Duodenal mucosa (tissue), 2 donors: ENCODE measurements around the gene MCF2L.
"Not testable (repeated sequence)": the region's sequence is repeated elsewhere in the genome, so short reads cannot be mapped to it uniquely, and the experiment has no call there.

ENCODE experiments used
- H3K27ac ChIP-seq: one replicate; pipeline ENCODE4 v1.7.0; 2013; ENCODE audit warnings: low read depth, low read length
- H3K27me3 ChIP-seq, 2 donors: one replicate each; pipeline ENCODE4 v1.7.0; 2013; ENCODE audit warnings: low read length in 2 of 2, control low read depth in 1 of 2; ENCODE audit not compliant: insufficient read depth in 2 of 2, control insufficient read depth in 1 of 2
- H3K36me3 ChIP-seq, 2 donors: one replicate each; pipeline ENCODE4 v1.7.0; 2013; ENCODE audit warnings: low read length in 2 of 2, control low read depth in 1 of 2; ENCODE audit not compliant: insufficient read depth in 2 of 2, control insufficient read depth in 1 of 2
- H3K4me1 ChIP-seq, 2 donors: one replicate each; pipeline ENCODE4 v1.7.0; 2013; ENCODE audit warnings: low read length in 2 of 2, control low read depth in 1 of 2; ENCODE audit not compliant: insufficient read depth in 2 of 2, control insufficient read depth in 1 of 2
- H3K4me3 ChIP-seq, 2 donors: one replicate each; pipeline ENCODE4 v1.7.0; 2013; ENCODE audit warnings: low read length in 2 of 2, low read depth in 1 of 2
- H3K9ac ChIP-seq, 2 donors: one replicate each; pipeline ENCODE4 v1.7.0; 2013; ENCODE audit warnings: low read length in 2 of 2, low read depth in 1 of 2
- H3K9me3 ChIP-seq, 2 donors: one replicate each; pipeline ENCODE4 v1.7.0; 2013; ENCODE audit warnings: low read length in 2 of 2, control low read depth in 1 of 2; ENCODE audit not compliant: control insufficient read depth in 1 of 2

The MCF2L gene

DNA sequence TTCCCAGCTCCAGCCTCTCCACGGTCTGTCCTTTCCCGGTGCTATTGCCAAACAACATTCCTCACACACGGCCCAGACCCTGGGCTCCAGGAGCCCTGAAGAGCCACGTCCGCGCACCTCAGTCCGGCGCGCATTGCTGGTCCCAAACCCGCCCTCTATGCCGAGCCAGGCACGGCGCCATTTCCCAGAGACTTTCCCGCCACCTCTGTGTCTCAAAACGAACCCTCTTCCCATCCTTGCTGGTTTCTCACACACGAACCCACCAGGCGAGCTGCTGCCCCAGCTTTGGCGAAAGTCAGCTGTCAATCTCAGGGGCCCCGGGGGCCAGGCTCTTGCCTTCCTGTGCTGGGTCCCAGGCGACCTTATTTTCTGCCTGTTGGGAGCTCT, 108.5 kb downstream of the MCF2L start:
- Histone ChIP-seq H3K9me3 (no peaks in the 10 kb centered on the region), H3K9ac (no peak overlapping the region), H3K27ac (no peak overlapping the region), H3K4me3 (no peak overlapping the region), H3K27me3 (no peaks in the 10 kb centered on the region), H3K4me1 (no peaks in the 10 kb centered on the region), H3K36me3 (peaks cover 0 to 20% of the 10 kb centered on the region in 2 donors)

DNA sequence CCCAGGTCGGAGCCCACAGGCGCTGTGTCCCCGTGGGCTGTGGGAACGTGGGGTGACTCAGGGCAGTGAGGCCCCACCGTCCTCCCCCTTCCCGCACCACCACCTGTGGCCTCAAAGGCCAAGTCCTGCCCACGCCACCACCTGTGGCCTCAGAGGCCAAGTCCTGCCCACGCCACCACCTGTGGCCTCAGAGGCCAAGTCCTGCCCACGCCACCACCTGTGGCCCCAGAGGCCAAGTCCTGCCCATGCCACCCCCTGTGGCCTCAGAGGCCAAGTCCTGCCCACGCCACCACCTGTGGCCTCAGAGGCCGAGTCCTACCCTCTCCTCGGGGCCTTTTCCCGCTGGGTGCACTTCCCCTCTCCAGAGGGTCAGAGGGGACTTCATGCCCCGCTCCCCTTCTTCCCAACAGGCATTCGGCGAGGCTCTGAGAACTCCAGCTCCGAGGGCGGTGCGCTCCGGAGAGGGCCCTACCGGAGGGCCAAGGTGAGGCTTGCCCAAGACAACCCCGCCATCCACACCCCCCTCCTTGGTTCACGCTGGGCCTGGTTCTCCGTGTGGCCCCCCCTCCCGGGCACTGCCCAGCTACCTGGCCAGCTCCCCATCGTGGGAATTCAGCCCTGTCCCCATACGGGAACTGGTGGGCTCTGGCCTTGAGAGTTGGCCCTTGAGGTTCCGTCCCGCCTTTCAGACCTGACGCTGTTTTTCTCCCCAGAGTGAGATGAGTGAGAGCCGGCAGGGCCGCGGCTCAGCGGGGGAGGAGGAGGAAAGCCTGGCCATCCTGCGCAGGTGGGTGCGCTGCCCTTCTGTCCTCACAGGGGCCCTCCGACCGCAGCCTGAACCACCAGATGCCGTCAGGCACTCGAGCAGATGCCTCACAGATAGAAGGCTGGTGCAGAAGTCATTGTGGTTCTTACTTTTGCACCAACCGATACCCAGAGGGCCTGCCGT, 109.2 kb downstream of the MCF2L start:
- H3K36me3 ChIP-seq: peaks cover 0 to 20% of the 10 kb centered on the region in 2 donors

DNA sequence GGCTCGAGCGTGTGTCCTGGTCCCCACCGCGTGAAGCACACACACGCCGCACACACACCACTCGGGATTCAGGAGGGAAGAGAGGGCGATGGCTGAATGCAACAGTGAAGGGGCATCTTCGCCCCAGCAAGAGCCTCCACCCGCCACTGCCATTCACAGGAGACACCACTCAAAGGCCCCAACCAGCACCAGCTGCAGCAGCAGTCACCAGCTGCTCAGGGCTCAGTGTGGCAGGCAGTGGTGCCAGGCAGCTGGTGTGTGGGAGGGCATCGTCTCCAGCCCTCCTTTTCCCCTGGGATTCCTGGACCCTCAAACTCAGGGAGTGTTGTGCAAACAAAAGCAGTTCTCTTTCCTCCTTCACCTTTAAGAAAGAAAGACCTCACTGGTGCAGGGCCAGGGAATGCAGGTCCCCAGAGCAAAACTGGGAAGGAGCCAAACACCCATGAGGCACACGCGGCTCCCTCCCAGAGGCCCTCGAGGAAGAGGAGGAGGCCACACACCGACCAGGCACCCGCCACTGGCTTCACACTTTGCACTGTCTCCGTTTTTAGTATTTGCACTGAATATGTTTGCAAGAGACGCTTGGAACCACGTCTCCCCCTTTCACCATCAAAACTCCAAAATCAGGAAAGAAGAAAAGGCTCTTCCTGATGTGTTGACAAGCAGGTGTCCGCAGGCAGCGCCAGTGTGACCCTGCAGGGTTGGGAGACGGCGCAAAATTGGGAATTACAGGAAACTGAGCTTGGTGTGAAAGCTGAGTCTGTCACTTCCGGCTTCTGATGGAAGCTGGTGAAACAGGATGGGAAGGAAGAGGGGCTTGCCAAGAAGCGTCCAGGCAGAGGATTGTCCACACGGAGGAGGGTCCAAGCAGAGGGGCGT, 110.1 kb downstream of the MCF2L start:
- H3K4me3 ChIP-seq: no peak overlapping the region
- H3K4me1 ChIP-seq: no peaks in the 10 kb centered on the region
- no peaks in the 10 kb centered on the region for H3K9me3 ChIP-seq
- peaks cover 0 to 20% of the 10 kb centered on the region in 2 donors for H3K36me3 ChIP-seq
- H3K27ac ChIP-seq: no peak overlapping the region
- H3K27me3 ChIP-seq: no peaks in the 10 kb centered on the region
- H3K9ac ChIP-seq: no peak overlapping the region

More for the DNA sequence above, 109.2 kb downstream of the MCF2L start:
- Histone ChIP-seq H3K4me1 (no peaks in the 10 kb centered on the region), H3K9ac (no peak overlapping the region), H3K27ac (no peak overlapping the region), H3K27me3 (no peaks in the 10 kb centered on the region), H3K4me3 (no peak overlapping the region), H3K9me3 (no peaks in the 10 kb centered on the region)

DNA sequence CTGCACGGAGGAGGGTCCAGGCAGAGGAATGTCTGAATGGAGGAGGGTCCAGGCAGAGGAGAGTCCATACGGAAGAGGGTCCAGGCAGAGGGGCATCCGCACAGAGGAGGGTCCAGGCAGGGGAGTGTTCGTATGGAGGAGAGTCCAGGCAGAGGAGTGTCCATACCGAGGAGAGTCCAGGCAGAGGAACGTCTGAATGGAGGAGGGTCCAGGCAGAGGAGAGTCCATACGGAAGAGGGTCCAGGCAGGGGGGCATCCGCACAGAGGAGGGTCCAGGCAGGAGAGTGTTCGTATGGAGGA, 110.7 kb downstream of the MCF2L start:
- not testable (repeated sequence) for H3K9ac ChIP-seq

DNA sequence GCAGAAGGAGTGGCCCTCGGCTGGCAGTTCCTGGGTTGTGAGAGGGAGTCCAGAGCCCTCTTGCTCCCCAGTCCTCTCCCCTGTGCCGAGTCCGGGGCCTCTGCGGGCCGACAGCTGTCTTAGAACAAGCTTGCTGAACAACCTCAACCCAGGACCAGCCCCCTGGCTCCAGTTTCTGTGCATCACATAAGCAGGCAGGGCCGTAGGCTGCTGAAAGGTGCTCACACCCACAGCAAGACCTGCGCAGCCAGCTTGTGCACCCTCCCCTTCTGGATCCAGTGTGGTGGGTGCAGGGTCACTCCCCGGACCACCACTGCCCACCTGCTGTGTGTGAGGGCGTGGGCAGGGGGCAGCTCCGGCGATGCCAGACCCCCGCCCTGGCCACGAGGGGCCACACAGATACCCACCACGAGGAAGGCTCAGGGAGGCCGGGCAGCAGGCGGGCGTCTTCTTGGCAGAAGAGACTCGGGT, 111.4 kb downstream of the MCF2L start:
- no peak overlapping the region for H3K27ac ChIP-seq

More for the DNA sequence above, 110.7 kb downstream of the MCF2L start:
- H3K4me3 ChIP-seq, H3K27me3 ChIP-seq, H3K9me3 ChIP-seq, H3K4me1 ChIP-seq, H3K27ac ChIP-seq: not testable (repeated sequence)
- H3K36me3 ChIP-seq: peaks cover 0 to 20% of the 10 kb centered on the region in 2 donors

DNA sequence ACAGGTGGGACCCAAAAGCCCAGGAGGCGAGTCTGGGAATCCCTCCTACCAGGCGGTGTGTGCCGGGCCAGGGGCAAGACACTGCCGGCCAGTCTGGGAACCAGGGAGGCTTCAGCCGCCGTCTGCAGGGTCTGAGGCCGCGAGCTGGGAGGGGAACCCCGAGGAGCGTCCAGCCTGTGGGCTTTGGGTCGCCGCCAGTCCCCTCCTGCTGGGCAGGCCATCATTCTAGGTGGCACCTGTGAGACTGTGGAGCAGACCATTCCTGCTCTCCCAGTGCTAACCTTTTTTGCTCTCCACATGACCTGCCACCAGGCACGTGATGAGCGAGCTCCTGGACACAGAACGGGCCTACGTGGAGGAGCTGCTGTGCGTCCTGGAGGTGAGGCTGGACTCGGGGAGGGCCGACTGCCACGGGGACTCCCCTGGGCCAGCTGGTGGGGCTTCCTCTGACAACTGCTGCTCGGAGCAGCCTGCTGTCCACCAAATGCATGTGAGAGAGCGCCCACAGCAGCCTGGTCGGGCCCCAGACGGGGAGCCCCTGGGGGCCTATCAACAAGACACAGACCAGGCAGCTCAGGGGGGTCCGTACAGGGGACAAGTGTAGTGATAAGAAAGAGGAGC, 112.0 kb downstream of the MCF2L start:
- H3K27me3 ChIP-seq: no peaks in the 10 kb centered on the region
- H3K9me3 ChIP-seq: no peaks in the 10 kb centered on the region
- H3K36me3 ChIP-seq: peaks cover 0 to 18% of the 10 kb centered on the region in 2 donors
- no peak overlapping the region for H3K27ac ChIP-seq
- no peaks in the 10 kb centered on the region for H3K4me1 ChIP-seq
- H3K4me3 ChIP-seq: no peak overlapping the region
- no peak overlapping the region for H3K9ac ChIP-seq

More for the DNA sequence above, 111.4 kb downstream of the MCF2L start:
- Histone ChIP-seq H3K9ac (no peak overlapping the region), H3K27me3 (no peaks in the 10 kb centered on the region), H3K4me3 (no peak overlapping the region), H3K36me3 (peaks cover 0 to 23% of the 10 kb centered on the region in 2 donors), H3K4me1 (no peaks in the 10 kb centered on the region), H3K9me3 (no peaks in the 10 kb centered on the region)

DNA sequence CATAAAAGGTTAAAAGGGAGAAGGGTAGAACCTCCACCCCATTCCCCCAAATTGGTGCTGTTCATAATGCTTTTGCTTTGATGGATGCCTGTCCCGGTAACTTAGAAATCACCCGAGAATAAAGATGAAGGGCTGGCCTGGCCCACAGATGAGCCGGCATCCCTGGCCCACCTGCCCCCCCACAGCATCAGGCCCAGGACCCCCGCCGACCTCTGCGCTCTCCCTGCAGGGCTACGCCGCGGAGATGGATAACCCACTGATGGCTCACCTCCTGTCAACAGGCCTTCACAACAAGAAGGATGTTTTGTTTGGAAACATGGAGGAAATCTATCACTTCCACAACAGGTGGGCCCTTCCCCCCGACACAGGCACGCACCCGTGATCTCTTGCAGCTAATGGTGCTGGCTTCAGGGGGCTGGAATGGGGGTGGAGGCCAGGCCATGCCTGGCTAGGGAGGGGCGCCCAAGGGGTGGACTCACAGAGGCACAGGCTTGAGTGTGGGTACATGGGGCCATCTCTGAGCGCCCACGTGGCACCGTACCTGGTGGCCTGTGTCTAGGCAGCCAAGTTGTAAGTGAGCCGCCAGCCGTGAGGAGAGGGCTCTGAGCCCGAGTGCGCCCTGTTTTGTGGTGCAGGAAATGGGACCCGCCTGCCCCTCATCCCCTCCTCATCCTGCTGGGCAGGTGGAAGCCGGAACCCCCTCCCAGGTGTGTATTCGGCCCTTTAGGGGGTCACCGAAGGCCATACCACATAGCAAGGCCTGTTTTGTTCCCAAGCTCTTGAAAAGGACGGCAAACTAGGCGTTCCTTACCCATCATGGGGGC, 113.4 kb downstream of the MCF2L start:
- Histone ChIP-seq H3K4me3 (no peak overlapping the region), H3K36me3 (peaks cover 0 to 13% of the 10 kb centered on the region in 2 donors), H3K27me3 (no peaks in the 10 kb centered on the region), H3K27ac (no peak overlapping the region), H3K9ac (no peak overlapping the region), H3K9me3 (no peaks in the 10 kb centered on the region), H3K4me1 (no peaks in the 10 kb centered on the region)

DNA sequence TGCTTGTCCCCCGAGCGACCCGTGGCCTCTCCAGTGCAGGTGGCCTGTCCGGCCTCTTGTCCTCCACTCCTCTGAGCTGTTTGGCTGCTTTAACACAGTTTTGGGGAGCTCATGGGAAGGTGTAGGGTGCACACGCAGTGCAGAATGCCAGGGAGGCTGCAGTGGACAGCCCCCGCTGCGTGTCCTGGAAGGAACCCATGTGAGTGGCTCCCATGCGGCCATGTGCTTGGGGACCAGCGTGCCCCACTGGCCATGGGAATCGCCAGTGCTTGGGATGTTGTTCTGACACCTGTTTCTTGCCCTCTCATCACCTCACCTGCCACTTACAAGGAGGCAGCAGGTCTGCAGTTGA, 114.0 kb downstream of the MCF2L start:
- Histone ChIP-seq H3K9me3 (no peaks in the 10 kb centered on the region), H3K27me3 (no peaks in the 10 kb centered on the region), H3K4me3 (no peak overlapping the region), H3K27ac (no peak overlapping the region), H3K9ac (no peak overlapping the region), H3K36me3 (peaks cover 0 to 17% of the 10 kb centered on the region in 2 donors), H3K4me1 (no peaks in the 10 kb centered on the region)

DNA sequence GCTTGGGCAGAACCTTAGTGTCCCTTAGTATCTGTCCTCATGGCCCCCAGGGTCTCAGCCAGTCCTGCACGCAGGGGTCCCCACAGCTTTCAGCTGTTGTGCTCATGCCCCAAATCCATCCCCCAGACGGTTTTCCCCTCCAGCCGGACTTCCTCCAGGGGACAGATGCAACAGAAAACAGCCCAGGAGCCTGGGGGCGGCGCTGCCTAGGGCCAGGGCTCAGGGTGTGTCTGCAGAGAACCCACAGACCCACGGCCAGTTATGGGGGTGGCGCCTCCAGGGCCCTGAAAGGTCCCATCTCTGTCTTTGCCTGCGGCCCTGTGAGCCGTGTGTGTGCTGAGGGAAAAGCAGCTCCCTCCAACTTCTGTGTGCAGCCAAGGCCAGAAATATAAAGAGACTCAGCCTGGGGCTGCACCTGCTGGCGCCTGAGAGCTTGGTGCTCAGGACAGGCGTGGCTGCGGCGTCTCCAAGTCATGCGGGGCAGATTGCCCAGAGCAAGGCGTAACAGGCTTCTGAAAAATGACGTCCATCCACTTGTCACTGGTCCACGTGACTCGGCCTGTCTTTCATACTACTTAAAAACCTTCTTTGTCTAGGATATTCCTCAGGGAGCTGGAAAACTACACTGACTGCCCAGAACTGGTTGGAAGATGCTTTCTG, 114.5 kb downstream of the MCF2L start:
- no peak overlapping the region for H3K9ac ChIP-seq
- H3K4me3 ChIP-seq: no peak overlapping the region
- H3K27me3 ChIP-seq: no peaks in the 10 kb centered on the region
- H3K4me1 ChIP-seq: no peaks in the 10 kb centered on the region
- H3K9me3 ChIP-seq: no peaks in the 10 kb centered on the region
- peaks cover 0 to 18% of the 10 kb centered on the region in 2 donors for H3K36me3 ChIP-seq
- no peak overlapping the region for H3K27ac ChIP-seq
